Measurements from ENCODE around the gene STXBP4.

STXBP4 gene

GRCh38 chr17:55120651-55121050 is 152.1 kb downstream of the STXBP4 start:
- H3K4me1 ChIP-seq (ENCODE audit: low read length): no peaks in the 10 kb centered on the region
- H3K36me3 ChIP-seq (replicated peaks; ENCODE audit: insufficient read depth, low read length): no peaks in the 10 kb centered on the region
- H2AFZ ChIP-seq (ENCODE audit: low read length): no peak overlapping the region
- TF ChIP-seq EZH2 (optimal IDR thresholded peaks at IDR 0.05; ENCODE audit: low read depth, low read length) (no peak), EZH2phosphoT487 (IDR thresholded peaks at IDR 0.05; ENCODE audit: low read length) (no peak), CTCF (IDR thresholded peaks at IDR 0.05; ENCODE audit: low read length) (no peak)
- no peaks in the 10 kb centered on the region for H3K79me2 ChIP-seq (ENCODE audit: low read length)
- H4K20me1 ChIP-seq (ENCODE audit: insufficient read depth, low read length): no peaks in the 10 kb centered on the region
- H3F3A ChIP-seq (ENCODE audit: insufficient read depth, low read length): no peaks in the 10 kb centered on the region
- H3K27me3 ChIP-seq (replicated peaks; ENCODE audit: insufficient read depth, low read length): no peaks in the 10 kb centered on the region
- H3K4me2 ChIP-seq (ENCODE audit: low read depth, low read length): no peak overlapping the region
- no peak overlapping the region for H3K4me3 ChIP-seq (ENCODE audit: low read length)
- no peaks in the 10 kb centered on the region for H3K9me3 ChIP-seq (replicated peaks; ENCODE audit: insufficient read depth, low read length)
- H3K9ac ChIP-seq (ENCODE audit: low read length): no peak overlapping the region
- H3K9me2 ChIP-seq (replicated peaks; ENCODE audit: insufficient read depth, low read length): no peaks in the 10 kb centered on the region
- DNase-seq: no peak
- H3K27ac ChIP-seq (ENCODE audit: low read length): no peak overlapping the region

- H3K9me3 ChIP-seq (replicated peaks; ENCODE audit: insufficient read depth, low read length): no peaks in the 10 kb centered on the region
- no peak for DNase-seq
Measured at GRCh38 chr17:55121268-55121667, 152.7 kb downstream of the STXBP4 start.

DNA sequence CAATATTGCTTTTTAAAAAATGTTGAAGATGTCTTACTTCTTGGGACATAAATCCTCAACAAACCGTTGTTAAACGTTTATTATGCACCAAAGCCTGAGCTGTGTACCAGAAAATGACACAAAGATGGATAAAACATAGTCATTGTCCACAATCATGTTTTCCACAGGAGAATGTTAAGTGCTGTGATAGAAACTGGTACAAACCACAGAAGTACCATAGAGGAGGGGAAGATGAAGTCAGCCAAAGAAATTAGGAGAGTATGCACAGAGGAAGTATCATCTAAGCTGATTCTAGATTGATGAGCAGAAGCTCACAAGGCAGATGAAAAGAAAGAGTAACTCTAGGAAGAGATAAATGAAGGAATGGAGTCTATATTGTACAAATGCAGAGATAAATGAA is 153.5 kb downstream of the STXBP4 start:
- no peak overlapping the region for H3K27ac ChIP-seq (ENCODE audit: low read length)
- no peak overlapping the region for H3K4me3 ChIP-seq (ENCODE audit: low read length)
- no peaks in the 10 kb centered on the region for H3K27me3 ChIP-seq (replicated peaks; ENCODE audit: insufficient read depth, low read length)
- H3K4me2 ChIP-seq (ENCODE audit: low read depth, low read length): no peak overlapping the region
- no peak overlapping the region for H2AFZ ChIP-seq (ENCODE audit: low read length)
- TF ChIP-seq EZH2 (optimal IDR thresholded peaks at IDR 0.05; ENCODE audit: low read depth, low read length): no peak
- TF ChIP-seq EZH2phosphoT487 (IDR thresholded peaks at IDR 0.05; ENCODE audit: low read length): no peak
- no peak for TF ChIP-seq CTCF (IDR thresholded peaks at IDR 0.05; ENCODE audit: low read length)
- H3K79me2 ChIP-seq (ENCODE audit: low read length): no peaks in the 10 kb centered on the region
- H3K4me1 ChIP-seq (ENCODE audit: low read length): no peaks in the 10 kb centered on the region
- no peaks in the 10 kb centered on the region for H3K9me3 ChIP-seq (replicated peaks; ENCODE audit: insufficient read depth, low read length)
- H3K9ac ChIP-seq (ENCODE audit: low read length): no peak overlapping the region
- H4K20me1 ChIP-seq (ENCODE audit: insufficient read depth, low read length): no peaks in the 10 kb centered on the region
- H3K9me2 ChIP-seq (replicated peaks; ENCODE audit: insufficient read depth, low read length): no peaks in the 10 kb centered on the region
- no peak for DNase-seq
- no peaks in the 10 kb centered on the region for H3F3A ChIP-seq (ENCODE audit: insufficient read depth, low read length)
- no peaks in the 10 kb centered on the region for H3K36me3 ChIP-seq (replicated peaks; ENCODE audit: insufficient read depth, low read length)

More at GRCh38 chr17:55121268-55121667, 152.7 kb downstream of the STXBP4 start:
- no peaks in the 10 kb centered on the region for H4K20me1 ChIP-seq (ENCODE audit: insufficient read depth, low read length)
- TF ChIP-seq CTCF (IDR thresholded peaks at IDR 0.05; ENCODE audit: low read length): no peak
- TF ChIP-seq EZH2 (optimal IDR thresholded peaks at IDR 0.05; ENCODE audit: low read depth, low read length): no peak
- TF ChIP-seq EZH2phosphoT487 (IDR thresholded peaks at IDR 0.05; ENCODE audit: low read length): no peak
- H3K4me3 ChIP-seq (ENCODE audit: low read length): no peak overlapping the region
- no peak overlapping the region for H3K9ac ChIP-seq (ENCODE audit: low read length)
- H3K4me1 ChIP-seq (ENCODE audit: low read length): no peaks in the 10 kb centered on the region
- H3K9me2 ChIP-seq (replicated peaks; ENCODE audit: insufficient read depth, low read length): no peaks in the 10 kb centered on the region
- H3K36me3 ChIP-seq (replicated peaks; ENCODE audit: insufficient read depth, low read length): no peaks in the 10 kb centered on the region
- H3K27me3 ChIP-seq (replicated peaks; ENCODE audit: insufficient read depth, low read length): no peaks in the 10 kb centered on the region
- no peaks in the 10 kb centered on the region for H3K79me2 ChIP-seq (ENCODE audit: low read length)
- no peak overlapping the region for H3K27ac ChIP-seq (ENCODE audit: low read length)
- no peaks in the 10 kb centered on the region for H3F3A ChIP-seq (ENCODE audit: insufficient read depth, low read length)
- no peak overlapping the region for H2AFZ ChIP-seq (ENCODE audit: low read length)
- no peak overlapping the region for H3K4me2 ChIP-seq (ENCODE audit: low read depth, low read length)

Data from MM.1S (cell line).